HEK293T (cell line): ENCODE data around the gene PDE1A.

ENCODE experiments used
- CTCF ChIA-PET: fragments of 350-600 bp; formaldehyde crosslinking; extraction: SDS; loops from one replicate; lab custom pipeline; 2021; ENCODE audit warnings: antibody characterized with exemption, inconsistent platforms; lab: Yijun Ruan, JAX
- POLR2A ChIA-PET: fragments of 350-600 bp; formaldehyde crosslinking; extraction: SDS; loops from one replicate; lab custom pipeline; 2020; ENCODE audit warnings: antibody characterized with exemption, inconsistent platforms; lab: Yijun Ruan, JAX
- DNase-seq: peaks from one replicate; pipeline ENCODE4 v3.0.0; 2012; ENCODE audit warnings: mixed read lengths; ENCODE audit errors: extremely low spot score
- ARNT ChIP-seq: fragments of 450-650 bp; IDR thresholded peaks from 2 replicates; pipeline ENCODE4 v1.6.1; 2017; ENCODE audit warnings: mild to moderate bottlenecking
- BHLHE40 ChIP-seq: fragments of 450-650 bp; IDR thresholded peaks from 2 replicates; pipeline ENCODE4 v1.6.1; 2016; ENCODE audit warnings: mild to moderate bottlenecking, moderate library complexity, borderline replicate concordance
- CTBP1 ChIP-seq: fragments of 450-650 bp; IDR thresholded peaks from 2 replicates; pipeline ENCODE4 v1.6.1; 2016; ENCODE audit warnings: borderline replicate concordance
- ELF4 ChIP-seq: fragments of 450-650 bp; IDR thresholded peaks from 2 replicates; pipeline ENCODE4 v1.6.1; 2017; ENCODE audit warnings: antibody characterized with exemption
- FOXA1 ChIP-seq: fragments of 450-650 bp; IDR thresholded peaks from 2 replicates; pipeline ENCODE4 v1.6.1; 2016; ENCODE audit warnings: mild to moderate bottlenecking
- FOXK2 ChIP-seq: fragments of 450-650 bp; IDR thresholded peaks from 2 replicates; pipeline ENCODE4 v1.6.1; 2016; ENCODE audit warnings: mild to moderate bottlenecking
- FOXM1 ChIP-seq: fragments of 450-650 bp; IDR thresholded peaks from 2 replicates; pipeline ENCODE4 v1.6.1; 2017; ENCODE audit warnings: mild to moderate bottlenecking, borderline replicate concordance
- HDGF ChIP-seq: fragments of 450-650 bp; IDR thresholded peaks from 2 replicates; pipeline ENCODE4 v1.6.1; 2017; ENCODE audit warnings: antibody characterized with exemption, borderline replicate concordance
- L3MBTL2 ChIP-seq: fragments of 450-650 bp; conservative IDR thresholded peaks from 2 replicates; pipeline ENCODE4 v1.6.1; 2016; ENCODE audit warnings: mild to moderate bottlenecking
- LEF1 ChIP-seq: fragments of 450-650 bp; IDR thresholded peaks from 2 replicates; pipeline ENCODE4 v1.6.1; 2017; ENCODE audit warnings: mild to moderate bottlenecking, borderline replicate concordance
- NFRKB ChIP-seq: fragments of 450-650 bp; IDR thresholded peaks from 2 replicates; pipeline ENCODE4 v1.6.1; 2016; ENCODE audit warnings: mild to moderate bottlenecking, moderate library complexity
- SP1 ChIP-seq: fragments of 450-650 bp; IDR thresholded peaks from 2 replicates; pipeline ENCODE4 v1.6.1; 2017
- SUZ12 ChIP-seq: fragments of 450-650 bp; IDR thresholded peaks from 2 replicates; pipeline ENCODE4 v1.6.1; 2016; ENCODE audit warnings: mild to moderate bottlenecking
- TARDBP ChIP-seq: fragments of 450-650 bp; IDR thresholded peaks from 2 replicates; pipeline ENCODE4 v1.6.1; 2016
- ZNF384 ChIP-seq: fragments of 450-650 bp; IDR thresholded peaks from 2 replicates; pipeline ENCODE4 v1.6.1; 2016
- TF ChIP-seq, protein P1 (sequence below): fragments of 450-650 bp; IDR thresholded peaks from 2 replicates; pipeline ENCODE4 v1.6.1; 2016

PDE1A gene

DNA sequence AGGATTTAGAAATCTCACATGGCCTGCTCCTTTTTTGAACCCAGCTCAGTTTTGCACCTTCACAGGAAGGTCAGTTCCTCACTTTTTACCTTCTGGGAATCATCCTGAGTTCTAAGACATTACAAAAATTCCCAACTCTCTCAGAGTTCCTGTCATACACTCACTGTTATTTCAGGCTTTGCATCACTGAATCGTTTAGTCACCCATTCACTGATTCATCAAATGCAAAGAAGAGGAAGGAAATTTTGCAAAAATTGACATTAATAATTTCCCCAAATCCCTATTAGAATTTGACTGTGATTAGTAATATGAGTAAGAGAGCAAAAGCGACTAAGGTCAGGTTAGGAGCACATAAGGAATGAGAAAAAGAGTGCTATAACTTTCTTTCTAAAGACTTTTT is 197.5 kb downstream of the PDE1A start:
- CTCF ChIA-PET = interaction anchor here (0.8 kb wide), 1 partner anchor 11 kb away, joined by 3 read pairs; no protein-coding TSS in a partner anchor
- TF ChIP-seq LEF1 (no peak), SUZ12 (no peak), FOXA1 (no peak), ELF4 (no peak), TARDBP (no peak), FOXK2 (no peak), BHLHE40 (no peak), HDGF (no peak), ZNF384 (no peak), CTBP1 (no peak), L3MBTL2 (no peak), NFRKB (no peak), FOXM1 (no peak), ARNT (no peak)
- TF ChIP-seq, protein P1, sequence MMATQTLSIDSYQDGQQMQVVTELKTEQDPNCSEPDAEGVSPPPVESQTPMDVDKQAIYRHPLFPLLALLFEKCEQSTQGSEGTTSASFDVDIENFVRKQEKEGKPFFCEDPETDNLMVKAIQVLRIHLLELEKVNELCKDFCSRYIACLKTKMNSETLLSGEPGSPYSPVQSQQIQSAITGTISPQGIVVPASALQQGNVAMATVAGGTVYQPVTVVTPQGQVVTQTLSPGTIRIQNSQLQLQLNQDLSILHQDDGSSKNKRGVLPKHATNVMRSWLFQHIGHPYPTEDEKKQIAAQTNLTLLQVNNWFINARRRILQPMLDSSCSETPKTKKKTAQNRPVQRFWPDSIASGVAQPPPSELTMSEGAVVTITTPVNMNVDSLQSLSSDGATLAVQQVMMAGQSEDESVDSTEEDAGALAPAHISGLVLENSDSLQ = no peak
- POLR2A ChIA-PET = no interaction called here
- DNase-seq = no peak

DNA sequence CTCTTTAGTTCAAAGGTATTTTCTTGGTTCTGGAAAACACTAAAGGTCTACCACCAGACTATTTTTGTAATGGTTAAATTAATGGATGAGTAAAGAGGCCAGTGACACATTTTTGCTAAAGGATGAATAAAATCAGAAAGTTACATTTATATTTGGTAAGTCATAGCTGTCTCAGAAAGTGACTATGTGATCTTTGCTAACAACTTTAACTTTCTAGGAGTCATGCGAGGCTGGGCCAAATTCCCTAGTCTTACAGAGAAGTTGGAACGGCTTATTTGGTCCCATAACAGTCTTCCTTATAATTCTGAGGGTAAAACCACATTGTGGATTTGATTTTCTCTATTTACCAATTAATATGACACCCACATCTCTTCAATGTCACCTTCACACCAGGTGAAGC is 198.1 kb downstream of the PDE1A start:
- TF ChIP-seq FOXK2 (no peak), HDGF (no peak), SP1 (no peak), L3MBTL2 (no peak), SUZ12 (no peak), BHLHE40 (no peak), ELF4 (no peak), NFRKB (no peak), FOXM1 (no peak)
- DNase-seq = no peak
- ChIA-PET CTCF (no interaction called here), POLR2A (no interaction called here)

DNA sequence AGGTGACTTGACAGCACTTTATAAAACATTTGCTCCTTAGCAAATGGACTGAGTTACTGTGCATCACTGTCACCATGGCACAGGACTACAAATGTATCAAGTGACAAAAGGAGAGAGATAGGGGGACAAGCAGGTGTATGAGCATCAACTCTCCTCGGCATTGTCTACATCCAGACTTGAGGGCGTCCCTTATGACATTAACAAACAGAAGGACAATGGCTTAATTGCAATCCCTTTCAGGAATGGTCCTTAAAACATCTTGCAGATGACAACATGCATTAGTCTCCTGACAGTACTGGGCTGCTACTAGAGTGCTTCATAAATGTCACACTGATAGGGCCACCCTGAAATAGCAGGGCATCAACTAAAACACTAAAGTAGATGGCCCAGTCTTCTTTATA is 198.8 kb downstream of the PDE1A start:
- POLR2A ChIA-PET = no interaction called here
- CTCF ChIA-PET = interaction anchor here (1.1 kb wide), 1 partner anchor 421 kb away, joined by 9 read pairs; no protein-coding TSS in a partner anchor
- no peak for DNase-seq
- TF ChIP-seq SP1 = no peak
- no peak for TF ChIP-seq L3MBTL2

DNA sequence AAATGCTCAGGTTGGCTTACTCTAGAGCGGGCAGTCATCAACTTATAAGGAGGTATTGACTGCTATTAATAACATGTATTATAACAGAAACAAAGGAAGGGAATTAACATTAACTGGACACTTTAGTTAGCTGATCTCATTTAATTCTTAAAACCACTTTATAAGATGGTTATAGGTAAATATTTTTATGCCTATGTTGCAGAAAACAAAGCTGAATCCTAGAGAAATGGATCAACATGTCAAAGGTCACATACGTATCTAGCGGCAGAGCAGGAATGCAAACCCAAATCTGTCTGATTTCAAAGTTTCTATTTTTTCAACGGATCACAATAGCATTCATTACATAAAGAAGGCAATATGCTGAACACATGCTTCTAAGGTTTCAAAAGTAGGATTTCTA is 200.0 kb downstream of the PDE1A start:
- POLR2A ChIA-PET = no interaction called here
- TF ChIP-seq L3MBTL2 (no peak), FOXK2 (no peak), CTBP1 (no peak), ELF4 (no peak), TARDBP (no peak), SP1 (no peak), SUZ12 (no peak), FOXM1 (no peak), BHLHE40 (no peak), ARNT (no peak), HDGF (no peak), FOXA1 (no peak), ZNF384 (no peak), NFRKB (no peak), LEF1 (no peak)
- TF ChIP-seq, protein P1 = no peak
- no peak for DNase-seq
- CTCF ChIA-PET = no interaction called here

DNA sequence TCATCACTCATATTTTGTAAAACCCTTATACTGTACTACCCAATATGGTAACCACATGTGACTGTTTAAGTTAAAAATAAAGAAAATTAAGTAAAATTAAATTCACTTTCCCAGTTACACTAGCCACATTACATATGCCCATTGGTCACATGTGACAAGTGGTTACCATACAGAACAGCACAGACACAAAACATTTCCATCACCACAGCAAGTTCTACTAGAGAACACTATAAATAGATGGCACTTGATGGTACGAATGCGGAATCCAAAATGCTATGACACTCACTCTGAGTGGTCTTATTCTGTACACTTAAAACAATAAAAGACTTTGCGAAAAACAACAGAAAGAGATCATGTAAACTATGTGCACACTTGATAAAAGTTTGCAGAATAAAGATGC is 202.2 kb downstream of the PDE1A start:
- CTCF ChIA-PET = no interaction called here

DNA sequence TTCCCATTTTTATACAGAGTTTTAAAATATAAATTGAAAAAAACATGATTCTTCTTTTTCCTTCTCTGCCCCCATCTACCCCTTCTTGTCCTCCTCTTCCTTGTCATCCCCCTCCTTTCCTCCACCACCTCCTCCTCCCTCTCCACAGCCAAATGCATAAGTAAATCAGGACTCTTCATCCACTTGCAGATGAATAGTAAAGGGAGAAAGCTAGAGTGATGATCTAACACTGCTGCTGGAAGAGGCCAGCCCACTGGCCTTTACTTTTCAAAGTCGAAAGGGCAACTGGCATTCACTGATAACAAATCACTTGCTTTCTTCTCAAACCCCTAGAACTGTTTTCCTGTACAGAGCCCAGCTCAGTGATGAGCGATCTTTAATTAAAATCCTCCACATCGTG is 205.8 kb downstream of the PDE1A start:
- CTCF ChIA-PET = no interaction called here
- DNase-seq = no peak
- TF ChIP-seq FOXA1 (no peak), SUZ12 (no peak), SP1 (no peak), BHLHE40 (no peak)
- POLR2A ChIA-PET = no interaction called here

More for the DNA sequence above, 202.2 kb downstream of the PDE1A start:
- DNase-seq = no peak
- TF ChIP-seq ARNT = no peak
- POLR2A ChIA-PET = no interaction called here

DNA sequence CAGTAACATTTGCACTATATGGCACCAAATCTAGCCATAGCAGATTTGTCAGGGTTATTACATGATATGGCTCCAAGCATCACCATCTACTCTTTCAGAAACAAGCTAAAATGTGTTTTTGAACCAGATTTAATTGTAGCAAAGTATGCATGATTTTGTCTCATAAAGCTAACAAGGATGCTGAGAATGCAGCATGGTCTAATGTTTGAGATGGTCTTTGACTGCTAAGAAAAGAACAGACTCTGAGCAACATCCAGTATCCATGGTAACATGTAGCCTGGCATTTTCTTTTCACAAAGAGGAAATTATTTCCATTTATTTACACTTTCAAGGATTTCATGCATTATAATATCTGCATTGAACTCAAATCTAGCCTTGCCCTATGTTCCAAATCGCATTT is 206.5 kb downstream of the PDE1A start:
- ChIA-PET POLR2A (no interaction called here), CTCF (no interaction called here)
- no peak for DNase-seq
- TF ChIP-seq ARNT = no peak
- no peak for TF ChIP-seq L3MBTL2
- TF ChIP-seq LEF1 = no peak

DNA sequence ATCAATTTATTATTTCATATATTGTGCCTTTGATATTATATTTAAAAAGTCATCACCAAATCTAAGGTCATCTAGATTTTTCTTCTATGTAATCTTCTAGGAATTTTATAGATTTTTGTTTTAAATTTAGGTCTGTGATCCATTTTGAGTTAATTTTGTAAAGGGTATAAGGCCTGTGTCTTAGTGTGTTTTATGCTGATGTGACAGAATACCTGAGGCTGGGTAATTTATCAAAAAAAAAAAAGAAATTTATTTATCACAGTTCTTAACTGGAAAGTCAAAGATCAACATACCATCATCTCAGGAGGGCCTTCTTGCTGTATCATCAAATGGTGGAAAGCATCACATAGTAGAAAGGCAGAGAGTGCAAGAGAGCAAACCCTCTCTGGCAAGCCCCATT is 216.2 kb downstream of the PDE1A start:
- no peak for DNase-seq
- CTCF ChIA-PET = no interaction called here
- POLR2A ChIA-PET = no interaction called here
- TF ChIP-seq BHLHE40 (no peak), TARDBP (no peak), L3MBTL2 (no peak), SUZ12 (no peak), FOXM1 (no peak), HDGF (no peak), ARNT (no peak), ELF4 (no peak), FOXK2 (no peak), NFRKB (no peak), FOXA1 (no peak), LEF1 (no peak), ZNF384 (no peak), SP1 (no peak), CTBP1 (no peak)
- TF ChIP-seq, protein P1 = no peak
